GM12878 (cell line): ENCODE results near the gene MCEE. TPM values are rescaled to one million over a fixed set of nuclear protein-coding genes. Genes with fewer than 3 reads are reported as not detected.

Experiments
- ATAC-seq: fragments of 200-7000 bp; cut with Tn5 transposase; 3 replicates; pipeline ENCODE4 v1.9.1; 2020; ENCODE audit warnings: mild to moderate bottlenecking, moderate library complexity
- BruUV-seq: library from RNA; stranded (reverse); fragments of 400-500 nt; replicated peaks from 2 replicates; lab custom pipeline; 2021; lab: Mats Ljungman, UMichigan
- CTCF ChIA-PET: fragments of 300-600 bp; sonication (Branson Sonifier 250); formaldehyde crosslinking; extraction: SDS; loops from one replicate; lab custom pipeline; 2021; ENCODE audit warnings: inconsistent platforms; lab: Yijun Ruan, JAX
- POLR2A ChIA-PET: fragments of 350-600 bp; formaldehyde crosslinking; extraction: SDS; loops from one replicate; lab custom pipeline; 2021; ENCODE audit warnings: inconsistent platforms; lab: Charles Lee
- RAD21 ChIA-PET: fragments of 300-600 bp; sonication (Branson Sonifier 250); formaldehyde crosslinking; loops from one replicate; lab custom pipeline; 2023; ENCODE audit warnings: antibody characterized with exemption; ENCODE audit not compliant: unreplicated experiment; lab: Charles Lee
- SMC1A ChIA-PET: fragments of 300-600 bp; sonication (Branson Sonifier 250); formaldehyde crosslinking; loops from one replicate; lab custom pipeline; 2023; ENCODE audit not compliant: unreplicated experiment, uncharacterized antibody; lab: Charles Lee
- DNase-seq: peaks from one replicate; pipeline ENCODE4 v3.0.0-alpha.2; 2011; ENCODE audit warnings: low read depth, low spot score
- FAIRE-seq: peaks from 3 replicates; lab custom pipeline; 2011; peaks lifted over from hg19 to GRCh38; lab: Jason Lieb, UNC
- H2AFZ ChIP-seq: 2 replicates; pipeline ENCODE4 v1.6.0; 2011; ENCODE audit warnings: low read depth, low read length, control low read depth; ENCODE audit not compliant: control insufficient read depth
- H3K27ac ChIP-seq: 2 replicates; pipeline ENCODE4 v1.5.1; 2011; ENCODE audit warnings: control low read depth; ENCODE audit not compliant: control insufficient read depth, insufficient read depth
- H3K27me3 ChIP-seq, 2 experiments: replicated peaks in 1 of 2; 2 replicates each; pipeline versions ENCODE4 v1.6.0 to v1.6.1; 2011; ENCODE audit warnings: low read length in 1 of 2; ENCODE audit not compliant: control insufficient read depth in 2 of 2, insufficient read depth in 2 of 2
- H3K36me3 ChIP-seq, 2 experiments: 2 replicates each; pipeline ENCODE4 v1.5.1; 2011; ENCODE audit warnings: low read length in 1 of 2; ENCODE audit not compliant: control insufficient read depth in 2 of 2, insufficient read depth in 2 of 2
- H3K4me1 ChIP-seq: 2 replicates; pipeline ENCODE4 v1.6.1; 2011; ENCODE audit warnings: mild to moderate bottlenecking, low read length, moderate library complexity, mixed read lengths; ENCODE audit not compliant: control insufficient read depth, insufficient read depth
- H3K4me2 ChIP-seq: 2 replicates; pipeline ENCODE4 v1.6.0; 2011; ENCODE audit warnings: control low read depth; ENCODE audit not compliant: control insufficient read depth, insufficient read depth
- H3K4me3 ChIP-seq: fragments of 200-600 bp; sonication (generic); 2 replicates; pipeline ENCODE4 v1.5.1; 2016
- H3K79me2 ChIP-seq: 2 replicates; pipeline ENCODE4 v1.6.0; 2011; ENCODE audit warnings: low read length; ENCODE audit not compliant: control insufficient read depth, insufficient read depth
- H3K9ac ChIP-seq: 2 replicates; pipeline ENCODE4 v1.8.0; 2011; ENCODE audit warnings: low read length, control low read depth, mixed read lengths; ENCODE audit not compliant: control insufficient read depth, insufficient read depth
- H3K9me3 ChIP-seq: replicated peaks from 3 replicates; pipeline ENCODE4 v1.5.1; 2011; ENCODE audit warnings: mild to moderate bottlenecking, low read length; ENCODE audit not compliant: control insufficient read depth, insufficient read depth
- H4K20me1 ChIP-seq: 2 replicates; pipeline ENCODE4 v1.6.0; 2011; ENCODE audit not compliant: control insufficient read depth, insufficient read depth
- BHLHE40 ChIP-seq, 2 experiments: fragments of 450-650 bp in 1 of 2; IDR thresholded peaks; 2 replicates each; pipeline ENCODE4 v1.6.1; 2011 to 2017; ENCODE audit warnings: low read depth in 2 of 2, borderline replicate concordance in 1 of 2, improper control_type of control experiment in 1 of 2, low read length in 1 of 2, mild to moderate bottlenecking in 1 of 2
- BRCA1 ChIP-seq: IDR thresholded peaks from 2 replicates; pipeline ENCODE4 v1.6.1; 2011; ENCODE audit warnings: low read depth, low read length, improper control_type of control experiment
- FOXK2 ChIP-seq: fragments of 450-650 bp; IDR thresholded peaks from 2 replicates; pipeline ENCODE4 v1.6.1; 2017; ENCODE audit warnings: mild to moderate bottlenecking, moderate library complexity
- HCFC1 ChIP-seq: fragments of 150-350 bp; IDR thresholded peaks from 2 replicates; pipeline ENCODE4 v1.6.1; 2014; ENCODE audit warnings: low read length
- MTA2 ChIP-seq: fragments of 450-650 bp; IDR thresholded peaks from 2 replicates; pipeline ENCODE4 v1.6.1; 2016; ENCODE audit warnings: low read depth, mild to moderate bottlenecking, moderate library complexity
- POLR2A ChIP-seq: IDR thresholded peaks from 2 replicates; pipeline ENCODE4 v1.6.1; 2011; ENCODE audit warnings: low read depth, mild to moderate bottlenecking, low read length
- RBBP5 ChIP-seq: fragments of 200-600 bp; sonication (generic); conservative IDR thresholded peaks from 2 replicates; pipeline ENCODE4 v1.6.1; 2016
- SIN3A ChIP-seq: IDR thresholded peaks from 2 replicates; pipeline ENCODE4 v1.6.1; 2012; ENCODE audit warnings: low read depth, low read length, improper control_type of control experiment
- WRNIP1 ChIP-seq: IDR thresholded peaks from 2 replicates; pipeline ENCODE4 v1.6.1; 2011; ENCODE audit warnings: low read depth, low read length, improper control_type of control experiment, borderline replicate concordance
- ZNF207 ChIP-seq: fragments of 450-650 bp; IDR thresholded peaks from 2 replicates; pipeline ENCODE4 v1.6.1; 2014; ENCODE audit warnings: antibody characterized with exemption, mild to moderate bottlenecking, borderline replicate concordance
- ZNF24 ChIP-seq: fragments of 450-650 bp; IDR thresholded peaks from 2 replicates; pipeline ENCODE4 v1.6.1; 2017; ENCODE audit warnings: antibody characterized with exemption, mild to moderate bottlenecking
- ZNF622 ChIP-seq: fragments of 450-650 bp; IDR thresholded peaks from 2 replicates; pipeline ENCODE4 v1.6.1; 2017; ENCODE audit warnings: mild to moderate bottlenecking, inconsistent platforms
- WGBS: methylation state at CpG from one replicate; pipeline ENCODE4 v1.1.6; 2016; ENCODE audit warnings: low lambda C conversion rate; ENCODE audit not compliant: insufficient replicate concordance, insufficient coverage; ENCODE audit errors: missing lambda C conversion rate; 5-methylcytosine and 5-hydroxymethylcytosine counted together
- in situ Hi-C: fragments of 300-500 bp; cut with MboI; formaldehyde crosslinking; loops from 9 replicates; pipeline ENCODE4 v1.14.3; 2018; ENCODE audit warnings: mixed read lengths
- intact Hi-C: fragments of 100-400 bp; cut with micrococcal nuclease; formaldehyde crosslinking; loops from one replicate; pipeline ENCODE4 v1.14.2; 2022; ENCODE audit not compliant: unreplicated experiment
- polyA plus RNA-seq, 11 experiments: library from polyadenylated mRNA; depleted of rRNA in 4 of 11; unstranded in 6 of 11; stranded (reverse) in 5 of 11; fragments of >200 nt; fragmentation: Nextera tagmentation in 4 of 11; fragmentation: Illumina TruSeq in 1 of 11; extraction: Ambion mirVana in 4 of 11; extraction: Trizol in 1 of 11; gene quantifications; 1 replicate in 1 of 11; 2 replicates in 10 of 11; pipeline versions ENCODE4 v1.2.1 to v1.2.3, GENCODE V29; 2011 to 2016; ENCODE audit warnings: inconsistent platforms in 2 of 11, missing spikeins in 2 of 11, low read depth in 1 of 11
- total RNA-seq, 4 experiments: library from RNA; depleted of rRNA in 3 of 4; stranded (reverse); fragments of >200 nt in 3 of 4; fragmentation: Illumina TruSeq in 1 of 4; extraction: Trizol in 1 of 4; gene quantifications; 2 replicates each; pipeline versions ENCODE4 v1.2.1 to v1.2.3, GENCODE V29; 2013 to 2021
- TF ChIP-seq, protein P1 (sequence below): fragments of 450-650 bp; IDR thresholded peaks from 2 replicates; pipeline ENCODE4 v1.6.1; 2017; ENCODE audit warnings: mild to moderate bottlenecking, low read depth, inconsistent platforms; ENCODE audit not compliant: poor library complexity, severe bottlenecking

MCEE gene
- total and polyA plus RNA-seq, 10 of the 15 experiments (the other 5 are each of a cell fraction or from before 2014, with no cell fraction given) = 17.3 to 63.4 (median 20.9) TPM

DNA sequence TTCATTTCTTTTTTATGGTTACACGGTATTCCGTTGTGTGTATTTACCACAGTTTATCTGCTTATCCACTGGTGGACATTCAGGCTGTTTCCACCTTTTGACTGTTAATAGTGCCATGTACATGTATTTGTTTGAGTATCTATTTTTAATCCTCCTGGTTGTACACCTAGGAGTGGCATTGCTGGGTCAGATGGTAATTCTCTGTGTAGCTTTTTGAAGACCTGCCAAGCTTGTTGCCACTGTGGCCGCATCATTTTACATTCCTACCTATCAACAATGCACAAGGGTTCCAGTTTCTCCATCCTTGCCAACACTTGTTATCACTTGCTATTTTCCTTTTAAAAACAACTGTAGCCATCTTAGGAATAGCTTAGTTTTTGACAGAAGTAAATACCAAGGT lies 13.8 kb upstream of the MCEE start (continued):
- no peak for TF ChIP-seq BHLHE40 (IDR thresholded peaks at IDR 0.05; ENCODE audit: borderline replicate concordance in 1 of 2, low read depth in 2 of 2, low read length in 1 of 2)
- TF ChIP-seq FOXK2 = no peak
- TF ChIP-seq ZNF24 = no peak

DNA sequence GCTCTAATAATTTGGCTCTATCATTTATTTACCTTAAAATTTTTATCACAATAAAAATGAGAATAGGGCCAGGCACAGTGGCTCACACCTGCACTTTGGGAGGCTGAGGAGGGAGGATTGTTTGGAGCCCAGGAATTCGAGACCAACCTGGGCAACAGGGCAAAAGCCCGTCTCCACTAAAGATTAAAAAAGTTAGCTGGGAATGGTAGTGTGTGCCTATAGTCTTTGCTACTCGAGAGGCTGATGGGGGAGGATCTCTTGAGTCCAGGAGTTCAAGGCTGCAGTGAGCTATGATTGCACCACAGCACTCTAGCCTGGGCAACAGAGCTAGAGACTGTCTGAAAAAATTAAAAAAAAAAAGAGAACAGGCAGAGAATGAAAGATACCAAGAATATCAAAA lies 6.1 kb upstream of the MCEE start:
- RAD21 ChIA-PET = no interaction called here
- DNase-seq (no peak), FAIRE-seq (no peak), ATAC-seq (no peak)
- TF ChIP-seq RBBP5 = no peak
- no peak for TF ChIP-seq BRCA1
- no peak for TF ChIP-seq SIN3A
- no peak for TF ChIP-seq HCFC1
- TF ChIP-seq POLR2A = no peak
- TF ChIP-seq, protein P1, sequence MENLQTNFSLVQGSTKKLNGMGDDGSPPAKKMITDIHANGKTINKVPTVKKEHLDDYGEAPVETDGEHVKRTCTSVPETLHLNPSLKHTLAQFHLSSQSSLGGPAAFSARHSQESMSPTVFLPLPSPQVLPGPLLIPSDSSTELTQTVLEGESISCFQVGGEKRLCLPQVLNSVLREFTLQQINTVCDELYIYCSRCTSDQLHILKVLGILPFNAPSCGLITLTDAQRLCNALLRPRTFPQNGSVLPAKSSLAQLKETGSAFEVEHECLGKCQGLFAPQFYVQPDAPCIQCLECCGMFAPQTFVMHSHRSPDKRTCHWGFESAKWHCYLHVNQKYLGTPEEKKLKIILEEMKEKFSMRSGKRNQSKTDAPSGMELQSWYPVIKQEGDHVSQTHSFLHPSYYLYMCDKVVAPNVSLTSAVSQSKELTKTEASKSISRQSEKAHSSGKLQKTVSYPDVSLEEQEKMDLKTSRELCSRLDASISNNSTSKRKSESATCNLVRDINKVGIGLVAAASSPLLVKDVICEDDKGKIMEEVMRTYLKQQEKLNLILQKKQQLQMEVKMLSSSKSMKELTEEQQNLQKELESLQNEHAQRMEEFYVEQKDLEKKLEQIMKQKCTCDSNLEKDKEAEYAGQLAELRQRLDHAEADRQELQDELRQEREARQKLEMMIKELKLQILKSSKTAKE = no peak
- TF ChIP-seq WRNIP1 = no peak
- no peak for TF ChIP-seq MTA2
- no peak for TF ChIP-seq ZNF622
- no peak for TF ChIP-seq ZNF207
- Histone ChIP-seq H3K9me3 (no peaks in the 10 kb centered on the region), H2AFZ (no peak overlapping the region), H3K36me3 (peaks cover 6 to 31% of the 10 kb centered on the region in 2 experiments), H3K4me3 (no peak overlapping the region), H3K4me2 (no peak overlapping the region), H3K9ac (no peak overlapping the region), H3K27ac (no peak overlapping the region), H3K4me1 (0 out of 2 replicates have a peak, but pooled peaks cover 2% of the 10 kb centered on the region), H3K79me2 (peaks cover 25% of the 10 kb centered on the region), H4K20me1 (no peaks in the 10 kb centered on the region), H3K27me3 (no peaks in the 10 kb centered on the region)
- SMC1A ChIA-PET = interaction anchor here (0.6 to 1.5 kb wide), 2 partner anchors 9 to 171 kb away, joined by 3 to 8 read pairs; no protein-coding TSS in a partner anchor
- POLR2A ChIA-PET = no interaction called here
- CTCF ChIA-PET = no interaction called here
- no TSS peak for BruUV-seq
- intact Hi-C loops = no loop called here
- WGBS = 98% methylated on average over 3 of the region's 3 CpGs
- in situ Hi-C loops = no loop called here
